Activated T-helper 1 cell treated with anti-CD3 and anti-CD28 coated beads, Interleukin-12 subunit alpha, Interleukin-12 subunit beta, Interleukin-2, Interleukin-4 antibody, amounts not matched to agents 30 ng/mL and 10 ng/mL and 1 ng/mL, durations not matched to agents 14 hours and 24 hours and 36 hours (primary cell): ENCODE results near the gene CFAP221. TPM values are rescaled to one million over a fixed set of nuclear protein-coding genes. Genes with fewer than 3 reads are reported as not detected.

Experiments
- DNase-seq: peaks from one replicate; pipeline ENCODE4 v3.0.0; 2021; ENCODE audit warnings: low spot score
- H3K27ac Mint-ChIP-seq: one replicate; pipeline ENCODE4 v1.8.0; 2021; ENCODE audit warnings: mild to moderate bottlenecking, mixed read lengths
- H3K27me3 Mint-ChIP-seq: one replicate; pipeline ENCODE4 v1.8.0; 2022; ENCODE audit warnings: mild to moderate bottlenecking, moderate library complexity, mixed read lengths; ENCODE audit not compliant: insufficient read depth
- H3K36me3 Mint-ChIP-seq: one replicate; pipeline ENCODE4 v1.8.0; 2021; ENCODE audit warnings: low read depth, mixed read lengths
- H3K4me1 Mint-ChIP-seq: one replicate; pipeline ENCODE4 v1.8.0; 2021; ENCODE audit warnings: low read depth, mixed read lengths
- H3K4me3 Mint-ChIP-seq: one replicate; pipeline ENCODE4 v1.8.0; 2021; ENCODE audit warnings: mild to moderate bottlenecking, moderate library complexity, mixed read lengths
- H3K9me3 Mint-ChIP-seq: one replicate; pipeline ENCODE4 v1.8.0; 2021; ENCODE audit warnings: mixed read lengths
- intact Hi-C: fragments of 100-400 bp; cut with micrococcal nuclease; formaldehyde crosslinking; loops from one replicate; pipeline ENCODE4 v1.15.1; 2024
- total RNA-seq: library from RNA; stranded (reverse); gene quantifications from 2 replicates; pipeline ENCODE4 v1.2.3, GENCODE V29; 2022

The CFAP221 gene
- total RNA-seq, 1 donor from 2014 or later, result not detected

- peaks cover 12% of the 10 kb centered on the region for H3K27me3 Mint-ChIP-seq
- no peak for DNase-seq
- intact Hi-C loops, result no loop called here
- H3K9me3 Mint-ChIP-seq, result no peaks in the 10 kb centered on the region
- no peak overlapping the region for H3K4me3 Mint-ChIP-seq
- no peak overlapping the region for H3K27ac Mint-ChIP-seq
- peaks cover 7% of the 10 kb centered on the region for H3K4me1 Mint-ChIP-seq
- H3K36me3 Mint-ChIP-seq, result no peaks in the 10 kb centered on the region
Observed at GRCh38 chr2:119644186-119644585, 99.9 kb downstream of the CFAP221 start.

- Mint-ChIP-seq H3K27ac (no peak overlapping the region), H3K4me3 (no peak overlapping the region), H3K9me3 (no peaks in the 10 kb centered on the region), H3K36me3 (no peaks in the 10 kb centered on the region), H3K4me1 (peaks cover 7% of the 10 kb centered on the region), H3K27me3 (peaks cover 13% of the 10 kb centered on the region)
- intact Hi-C loops, result no loop called here
- no peak for DNase-seq
Observed at GRCh38 chr2:119645173-119645855, 101.1 kb downstream of the CFAP221 start.

- H3K4me3 Mint-ChIP-seq, result no peak overlapping the region
- no peaks in the 10 kb centered on the region for H3K9me3 Mint-ChIP-seq
- H3K27me3 Mint-ChIP-seq, result peaks cover 17% of the 10 kb centered on the region
- DNase-seq, result no peak
- H3K36me3 Mint-ChIP-seq, result no peaks in the 10 kb centered on the region
- intact Hi-C loops, result no loop called here
- H3K4me1 Mint-ChIP-seq, result peaks cover 7% of the 10 kb centered on the region
- H3K27ac Mint-ChIP-seq, result no peak overlapping the region
Observed at GRCh38 chr2:119646149-119646548, 101.9 kb downstream of the CFAP221 start.

GRCh38 chr2:119647440-119648169 is 103.4 kb downstream of the CFAP221 start:
- H3K9me3 Mint-ChIP-seq, result no peaks in the 10 kb centered on the region
- intact Hi-C loops, result no loop called here
- H3K27me3 Mint-ChIP-seq, result peaks cover 19% of the 10 kb centered on the region
- no peak overlapping the region for H3K27ac Mint-ChIP-seq
- no peaks in the 10 kb centered on the region for H3K36me3 Mint-ChIP-seq
- H3K4me1 Mint-ChIP-seq, result no peaks in the 10 kb centered on the region
- DNase-seq, result no peak
- no peak overlapping the region for H3K4me3 Mint-ChIP-seq

GRCh38 chr2:119649364-119649917 is 105.2 kb downstream of the CFAP221 start:
- Mint-ChIP-seq H3K27me3 (peaks cover 22% of the 10 kb centered on the region), H3K4me3 (no peak overlapping the region), H3K4me1 (no peaks in the 10 kb centered on the region), H3K27ac (no peak overlapping the region), H3K36me3 (no peaks in the 10 kb centered on the region), H3K9me3 (no peaks in the 10 kb centered on the region)
- no peak for DNase-seq
- intact Hi-C loops, result no loop called here

GRCh38 chr2:119650206-119650605 is 106.0 kb downstream of the CFAP221 start:
- Mint-ChIP-seq H3K27ac (no peak overlapping the region), H3K4me3 (no peak overlapping the region), H3K4me1 (no peaks in the 10 kb centered on the region), H3K9me3 (no peaks in the 10 kb centered on the region), H3K27me3 (peaks cover 24% of the 10 kb centered on the region), H3K36me3 (no peaks in the 10 kb centered on the region)
- intact Hi-C loops, result no loop called here
- no peak for DNase-seq

GRCh38 chr2:119650846-119651370 is 106.7 kb downstream of the CFAP221 start:
- intact Hi-C loops, result no loop called here
- Mint-ChIP-seq H3K4me1 (no peaks in the 10 kb centered on the region), H3K4me3 (no peak overlapping the region)

GRCh38 chr2:119657466-119658145 is 113.4 kb downstream of the CFAP221 start:
- H3K4me3 Mint-ChIP-seq, result no peak overlapping the region
- peaks cover 12% of the 10 kb centered on the region for H3K27me3 Mint-ChIP-seq
- no peaks in the 10 kb centered on the region for H3K9me3 Mint-ChIP-seq
- peaks cover 7% of the 10 kb centered on the region for H3K4me1 Mint-ChIP-seq
- H3K36me3 Mint-ChIP-seq, result no peaks in the 10 kb centered on the region
- H3K27ac Mint-ChIP-seq, result no peak overlapping the region
- no peak for DNase-seq
- intact Hi-C loops, result no loop called here

More at GRCh38 chr2:119650846-119651370, 106.7 kb downstream of the CFAP221 start:
- Mint-ChIP-seq H3K9me3 (no peaks in the 10 kb centered on the region), H3K27ac (no peak overlapping the region), H3K27me3 (peaks cover 24% of the 10 kb centered on the region), H3K36me3 (no peaks in the 10 kb centered on the region)
- DNase-seq, result no peak

- Mint-ChIP-seq H3K36me3 (no peaks in the 10 kb centered on the region), H3K27me3 (peaks cover 7% of the 10 kb centered on the region), H3K4me3 (no peak overlapping the region), H3K9me3 (peaks cover 4% of the 10 kb centered on the region), H3K4me1 (peaks cover 19% of the 10 kb centered on the region), H3K27ac (no peak overlapping the region)
- intact Hi-C loops, result loop anchor here (1.0 to 5.0 kb wide), 2 partner anchors 18 to 252 kb away; no protein-coding TSS in a partner anchor
- DNase-seq, result no peak
Observed at GRCh38 chr2:119659601-119660342, 115.5 kb downstream of the CFAP221 start.

- Mint-ChIP-seq H3K9me3 (peaks cover 9% of the 10 kb centered on the region), H3K4me1 (peaks cover 19% of the 10 kb centered on the region)
Observed at GRCh38 chr2:119660343-119660658, 116.1 kb downstream of the CFAP221 start.

GRCh38 chr2:119662297-119662696 is 118.0 kb downstream of the CFAP221 start:
- DNase-seq, result no peak
- Mint-ChIP-seq H3K27ac (no peak overlapping the region), H3K4me3 (no peak overlapping the region), H3K27me3 (peaks cover 6% of the 10 kb centered on the region), H3K9me3 (peaks cover 11% of the 10 kb centered on the region), H3K36me3 (peaks cover 2% of the 10 kb centered on the region), H3K4me1 (peaks cover 19% of the 10 kb centered on the region)
- intact Hi-C loops, result loop anchor here (5.0 kb wide), 1 partner anchor 255 kb away; no protein-coding TSS in a partner anchor

More at GRCh38 chr2:119660343-119660658, 116.1 kb downstream of the CFAP221 start:
- intact Hi-C loops, result loop anchor here (1.0 to 5.0 kb wide), 2 partner anchors 19 to 253 kb away; no protein-coding TSS in a partner anchor
- peaks cover 3% of the 10 kb centered on the region for H3K27me3 Mint-ChIP-seq
- H3K27ac Mint-ChIP-seq, result no peak overlapping the region
- no peak overlapping the region for H3K4me3 Mint-ChIP-seq
- peaks cover 2% of the 10 kb centered on the region for H3K36me3 Mint-ChIP-seq
- DNase-seq, result no peak

- no peak overlapping the region for H3K27ac Mint-ChIP-seq
- intact Hi-C loops, result no loop called here
- H3K27me3 Mint-ChIP-seq, result peaks cover 8% of the 10 kb centered on the region
- H3K36me3 Mint-ChIP-seq, result peaks cover 2% of the 10 kb centered on the region
- DNase-seq, result no peak
- peaks cover 7% of the 10 kb centered on the region for H3K4me1 Mint-ChIP-seq
- H3K4me3 Mint-ChIP-seq, result no peak overlapping the region
- H3K9me3 Mint-ChIP-seq, result peaks cover 11% of the 10 kb centered on the region
Observed at GRCh38 chr2:119668546-119668945, 124.3 kb downstream of the CFAP221 start.
